HFF-Myc (cell line): Measurements from ENCODE around the gene EML3.

Experiments used
- DNase-seq: peaks from one replicate; pipeline ENCODE4 v3.0.0-alpha.2; 2011; ENCODE audit warnings: low read depth; ENCODE audit errors: extremely low read depth
- H3K4me3 ChIP-seq: replicated peaks from 2 replicates; pipeline ENCODE4 v1.5.1; 2011; ENCODE audit warnings: low read depth, mild to moderate bottlenecking, control low read depth, low read length
- TF ChIP-seq, protein P1 (sequence below): IDR thresholded peaks from 2 replicates; pipeline ENCODE4 v1.5.1; 2012; ENCODE audit warnings: mild to moderate bottlenecking, low read depth, low read length, control low read depth; ENCODE audit errors: missing control alignments

EML3 gene

DNA sequence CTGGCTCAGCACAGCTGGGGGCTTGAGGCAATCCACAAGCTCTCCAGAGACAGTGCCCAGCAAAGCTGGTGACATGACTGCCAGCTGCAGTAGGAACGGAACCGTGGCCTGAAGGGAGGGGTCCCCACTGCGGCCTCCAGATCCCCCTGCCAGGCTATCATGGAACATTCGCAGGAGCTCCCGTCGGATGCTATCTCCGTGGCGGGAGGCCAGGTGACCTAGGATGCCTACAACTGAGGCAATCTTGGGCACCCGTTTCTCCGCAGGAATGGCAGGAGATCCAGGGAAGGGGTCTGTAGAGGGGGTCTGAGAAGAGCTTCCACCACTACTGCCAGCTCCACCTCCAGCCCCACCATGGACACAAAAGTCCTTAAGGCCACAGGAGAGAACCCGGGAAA lies 36.4 kb upstream of the EML3 start:
- no peak for DNase-seq
- H3K4me3 ChIP-seq = no peak overlapping the region
- TF ChIP-seq, protein P1, sequence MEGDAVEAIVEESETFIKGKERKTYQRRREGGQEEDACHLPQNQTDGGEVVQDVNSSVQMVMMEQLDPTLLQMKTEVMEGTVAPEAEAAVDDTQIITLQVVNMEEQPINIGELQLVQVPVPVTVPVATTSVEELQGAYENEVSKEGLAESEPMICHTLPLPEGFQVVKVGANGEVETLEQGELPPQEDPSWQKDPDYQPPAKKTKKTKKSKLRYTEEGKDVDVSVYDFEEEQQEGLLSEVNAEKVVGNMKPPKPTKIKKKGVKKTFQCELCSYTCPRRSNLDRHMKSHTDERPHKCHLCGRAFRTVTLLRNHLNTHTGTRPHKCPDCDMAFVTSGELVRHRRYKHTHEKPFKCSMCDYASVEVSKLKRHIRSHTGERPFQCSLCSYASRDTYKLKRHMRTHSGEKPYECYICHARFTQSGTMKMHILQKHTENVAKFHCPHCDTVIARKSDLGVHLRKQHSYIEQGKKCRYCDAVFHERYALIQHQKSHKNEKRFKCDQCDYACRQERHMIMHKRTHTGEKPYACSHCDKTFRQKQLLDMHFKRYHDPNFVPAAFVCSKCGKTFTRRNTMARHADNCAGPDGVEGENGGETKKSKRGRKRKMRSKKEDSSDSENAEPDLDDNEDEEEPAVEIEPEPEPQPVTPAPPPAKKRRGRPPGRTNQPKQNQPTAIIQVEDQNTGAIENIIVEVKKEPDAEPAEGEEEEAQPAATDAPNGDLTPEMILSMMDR = no peak

DNA sequence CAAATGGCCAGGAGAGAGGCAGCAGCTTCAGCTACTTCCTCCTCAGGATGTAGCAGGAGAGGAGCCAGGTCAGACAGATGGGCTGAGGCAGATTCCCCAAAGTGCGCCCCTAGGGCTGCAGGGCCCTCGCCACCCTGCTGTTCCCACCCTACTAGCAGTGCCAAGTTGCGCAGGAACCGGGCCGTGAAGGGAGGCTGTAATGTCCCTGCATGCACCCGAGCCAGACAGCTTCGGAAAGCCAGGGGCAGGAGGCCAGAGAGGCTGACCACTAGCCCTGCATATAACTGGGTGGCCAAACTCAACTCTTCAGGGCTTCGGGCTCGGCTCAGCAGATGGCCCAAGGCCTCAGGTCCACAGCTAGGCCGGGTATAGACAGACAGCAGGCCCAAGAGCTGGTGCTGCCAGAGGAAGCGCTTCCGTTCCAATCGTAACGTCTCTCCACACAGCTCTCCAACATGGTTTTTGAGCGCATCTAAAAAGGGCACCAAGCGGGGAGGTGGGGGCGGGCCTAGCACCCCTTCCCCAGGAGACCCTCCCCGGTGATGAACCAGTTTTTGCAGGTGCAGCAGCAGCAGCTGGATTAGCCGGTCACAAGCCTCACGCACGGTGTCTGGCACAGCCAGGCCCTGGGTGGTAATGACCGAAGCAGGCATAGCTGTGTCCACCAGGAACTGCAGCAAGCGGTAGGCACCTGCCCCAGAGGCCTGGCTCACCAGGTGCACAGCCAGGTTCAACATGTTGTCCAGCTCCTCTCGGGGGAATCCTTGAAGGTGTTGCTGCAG lies 35.8 kb upstream of the EML3 start:
- TF ChIP-seq, protein P1 = no peak
- H3K4me3 ChIP-seq = no peak overlapping the region
- no peak for DNase-seq

DNA sequence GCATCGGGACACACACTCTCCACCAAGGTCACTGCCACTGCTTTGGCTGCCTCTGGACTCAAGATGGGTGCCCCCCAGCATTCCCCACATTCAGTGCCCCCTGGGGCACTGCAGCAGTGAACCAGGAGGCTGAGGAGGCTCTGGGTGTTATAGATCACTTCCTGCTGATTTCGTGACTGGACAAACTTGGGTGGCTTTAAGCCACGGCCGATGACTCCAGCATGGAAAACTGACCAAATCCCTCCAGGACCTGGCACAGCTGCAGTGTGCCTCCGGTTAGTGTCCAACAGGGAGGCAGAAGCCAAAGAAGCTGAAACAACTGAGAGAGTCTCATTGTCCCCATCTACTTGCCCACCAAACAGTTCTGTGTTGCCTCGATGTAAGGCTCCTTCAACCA lies 35.0 kb upstream of the EML3 start:
- H3K4me3 ChIP-seq = no peak overlapping the region
- TF ChIP-seq, protein P1 = no peak
- DNase-seq = no peak

DNA sequence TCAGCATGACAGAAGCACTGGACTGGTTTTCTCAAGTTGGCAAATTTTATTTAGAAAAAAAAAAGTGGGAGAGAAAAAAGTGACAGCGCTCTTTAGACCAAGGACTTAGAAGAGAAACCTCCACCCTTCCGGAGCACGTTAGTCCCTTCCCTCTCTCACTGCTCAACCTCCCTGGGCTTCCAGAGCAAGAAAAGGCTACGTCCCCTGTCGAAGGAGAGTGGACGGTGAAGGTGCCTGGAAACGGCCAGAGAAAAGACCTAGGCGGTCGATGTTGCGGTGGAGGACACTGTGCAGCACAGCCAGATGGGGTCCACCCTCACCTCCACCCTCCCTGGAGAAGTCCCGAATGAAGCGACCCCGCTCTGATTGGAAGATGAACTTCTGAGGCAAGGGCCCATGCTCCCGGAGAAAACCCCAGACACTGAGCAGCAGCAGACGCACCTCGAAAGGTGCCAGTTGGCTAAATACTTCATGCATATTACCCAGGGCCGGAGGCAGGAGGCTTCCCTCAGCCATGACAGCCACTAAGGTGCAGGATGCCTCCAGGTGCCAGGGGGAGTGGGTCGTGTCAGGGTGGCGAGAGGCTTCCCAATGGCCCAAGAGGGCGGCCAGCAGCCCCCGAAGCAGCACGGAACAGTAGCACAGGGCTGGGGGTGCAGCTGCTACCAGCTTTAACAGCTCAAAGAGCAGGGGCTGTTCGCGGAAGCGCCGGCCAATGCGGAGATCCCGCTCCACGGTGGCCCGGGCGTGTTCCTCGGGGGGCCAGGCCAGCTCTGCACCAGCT lies 34.4 kb upstream of the EML3 start:
- peak overlapping the region; percentile 96 for H3K4me3 ChIP-seq
- TF ChIP-seq, protein P1 = no peak
- no peak for DNase-seq

DNA sequence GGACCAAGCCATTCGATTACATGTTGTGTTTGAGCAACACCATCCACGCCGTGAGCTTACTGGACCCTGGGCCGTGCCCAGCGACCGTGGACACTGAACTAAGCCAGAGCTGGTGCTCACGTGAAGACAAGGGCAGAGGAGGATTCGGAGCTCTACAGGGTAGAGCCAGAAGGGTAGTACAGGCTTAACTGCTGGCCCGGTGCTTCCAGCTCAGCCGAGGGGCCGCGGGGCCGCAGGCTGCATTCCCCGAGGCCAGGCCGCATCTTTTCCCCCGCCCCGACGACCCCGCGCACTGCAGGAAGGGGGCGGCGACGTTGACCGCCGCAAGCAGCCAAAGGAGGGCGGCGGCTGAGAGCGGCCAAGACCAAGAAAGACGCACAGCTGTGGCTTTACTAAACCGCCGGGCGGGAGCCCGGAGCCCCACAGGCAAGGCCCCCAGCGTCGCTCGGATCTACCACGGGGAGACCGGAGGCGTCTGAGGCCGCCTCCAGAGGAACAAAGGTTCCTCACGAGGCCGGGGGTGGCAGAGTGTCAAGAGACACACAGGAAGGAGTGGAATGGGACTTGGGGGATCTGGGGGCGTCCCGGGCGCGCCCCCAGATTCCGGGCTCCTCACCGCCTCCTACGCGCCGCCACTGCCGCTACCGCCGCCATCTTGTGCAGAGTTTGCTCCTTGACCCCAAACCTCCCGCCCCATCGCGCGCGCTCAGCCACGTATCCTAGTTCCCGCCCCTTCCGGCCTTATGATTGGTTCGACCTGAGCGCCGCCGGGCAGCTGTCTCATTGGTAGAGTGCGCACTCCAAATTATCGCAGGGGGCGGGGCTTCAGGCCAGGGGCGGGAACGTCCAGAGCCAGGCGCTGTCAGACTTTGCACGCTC lies 33.6 kb upstream of the EML3 start, which contains the start of gene GANAB:
TSS of gene GANAB (minus strand) at position 668 of the 879 bp plus-strand sequence. CDS start at position 654, 14 bp downstream.
- H3K4me3 ChIP-seq = peak within 1 kb of the TSS; percentile 96
- DNase-seq = peak; percentile 91
- TF ChIP-seq, protein P1 = no peak

DNA sequence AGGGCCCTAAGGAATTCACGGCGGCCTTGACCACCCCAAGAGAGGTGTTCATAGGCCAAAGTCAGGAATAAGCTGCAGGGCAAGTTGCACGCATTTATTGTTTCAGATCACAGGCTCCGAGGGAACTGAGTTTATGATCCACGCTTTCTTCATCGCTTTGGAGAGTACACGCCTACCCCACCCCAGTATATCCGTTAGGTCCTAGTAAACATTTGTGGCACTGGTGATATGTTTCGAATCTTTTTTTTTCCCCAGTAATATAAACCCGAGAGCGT lies 33.0 kb upstream of the EML3 start:
- H3K4me3 ChIP-seq = peak overlapping the region; percentile 96
- TF ChIP-seq, protein P1 = no peak
- DNase-seq = no peak
